IMR-90 (cell line): ENCODE results near the gene CHMP4B.

ENCODE experiments used
- BHLHE40 ChIP-seq: fragments of 150-350 bp; IDR thresholded peaks from 2 replicates; pipeline ENCODE4 v1.6.1; 2016; ENCODE audit warnings: mild to moderate bottlenecking, low read depth, low read length
- CEBPB ChIP-seq: IDR thresholded peaks from 2 replicates; pipeline ENCODE4 v1.6.1; 2012; ENCODE audit warnings: low read depth, low read length, improper control_type of control experiment
- CTCF ChIP-seq: conservative IDR thresholded peaks from 2 replicates; pipeline ENCODE4 v1.5.1; 2012; ENCODE audit warnings: mild to moderate bottlenecking, low read depth, low read length, improper control_type of control experiment
- MXI1 ChIP-seq: IDR thresholded peaks from 2 replicates; pipeline ENCODE4 v1.6.1; 2012; ENCODE audit warnings: low read depth, mild to moderate bottlenecking, low read length, moderate library complexity, borderline replicate concordance
- NFE2L2 ChIP-seq: fragments of 150-350 bp; IDR thresholded peaks from 2 replicates; pipeline ENCODE4 v1.6.1; 2016; ENCODE audit warnings: low read depth, mild to moderate bottlenecking, low read length
- POLR2A ChIP-seq: IDR thresholded peaks from 2 replicates; pipeline ENCODE4 v1.6.1; 2012; ENCODE audit warnings: mild to moderate bottlenecking, low read depth, low read length
- SMC3 ChIP-seq: fragments of 150-350 bp; IDR thresholded peaks from 2 replicates; pipeline ENCODE4 v1.6.1; 2016; ENCODE audit warnings: low read depth, mild to moderate bottlenecking, antibody characterized with exemption, low read length, moderate library complexity
- TF ChIP-seq, protein P1 (sequence below): fragments of 150-350 bp; IDR thresholded peaks from 2 replicates; pipeline ENCODE4 v1.6.1; 2016; ENCODE audit warnings: low read depth, mild to moderate bottlenecking, low read length, moderate library complexity, borderline replicate concordance

DNA sequence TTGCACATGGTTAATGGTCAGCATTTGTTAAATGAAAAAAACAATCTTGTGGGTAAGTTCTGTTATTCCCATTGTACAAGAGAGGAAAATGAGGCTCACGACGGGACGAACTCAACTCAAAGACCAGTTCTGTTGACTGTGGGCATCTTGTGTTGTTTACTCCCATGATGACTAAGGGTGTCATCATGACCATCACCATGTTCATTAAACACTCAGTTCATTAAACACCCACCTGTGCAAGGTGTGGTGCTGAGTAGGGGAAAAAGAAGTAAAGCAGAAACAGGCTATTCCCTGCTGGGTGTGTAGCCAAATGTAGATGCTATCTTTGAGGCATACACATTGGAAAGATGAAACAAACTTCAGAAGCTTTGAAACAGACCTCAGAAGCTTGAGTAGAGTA, 4.5 kb downstream of the CHMP4B start:
- no peak for TF ChIP-seq BHLHE40
- no peak for TF ChIP-seq CTCF
- TF ChIP-seq POLR2A: no peak
- no peak for TF ChIP-seq MXI1
- TF ChIP-seq NFE2L2: no peak
- TF ChIP-seq SMC3: no peak
- TF ChIP-seq, protein P1, sequence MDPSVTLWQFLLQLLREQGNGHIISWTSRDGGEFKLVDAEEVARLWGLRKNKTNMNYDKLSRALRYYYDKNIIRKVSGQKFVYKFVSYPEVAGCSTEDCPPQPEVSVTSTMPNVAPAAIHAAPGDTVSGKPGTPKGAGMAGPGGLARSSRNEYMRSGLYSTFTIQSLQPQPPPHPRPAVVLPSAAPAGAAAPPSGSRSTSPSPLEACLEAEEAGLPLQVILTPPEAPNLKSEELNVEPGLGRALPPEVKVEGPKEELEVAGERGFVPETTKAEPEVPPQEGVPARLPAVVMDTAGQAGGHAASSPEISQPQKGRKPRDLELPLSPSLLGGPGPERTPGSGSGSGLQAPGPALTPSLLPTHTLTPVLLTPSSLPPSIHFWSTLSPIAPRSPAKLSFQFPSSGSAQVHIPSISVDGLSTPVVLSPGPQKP: no peak
- TF ChIP-seq CEBPB: no peak
